CD1c-positive myeloid dendritic cell (primary cell): ENCODE data around the gene MINDY3.

Experiments
- DNase-seq: peaks from one replicate; pipeline ENCODE4 v3.0.0-alpha.2; 2016; ENCODE audit errors: extremely low spot score

Gene MINDY3

GRCh38 chr10:15738270-15738925 lies 121.9 kb downstream of the MINDY3 start:
- DNase-seq, result no peak

GRCh38 chr10:15737656-15738055 lies 122.7 kb downstream of the MINDY3 start:
- DNase-seq, result no peak

GRCh38 chr10:15735763-15736162 lies 124.5 kb downstream of the MINDY3 start:
- DNase-seq, result no peak

GRCh38 chr10:15730341-15730740 lies 130.0 kb downstream of the MINDY3 start:
- DNase-seq, result no peak

- DNase-seq, result no peak
Measured at GRCh38 chr10:15729890-15730289, 130.4 kb downstream of the MINDY3 start.
